BJ (cell line): Measurements from ENCODE around the gene PTPA. TPM values are rescaled to one million over a fixed set of nuclear protein-coding genes. Genes with fewer than 3 reads are reported as not detected.
"Not testable (repeated sequence)": the region's sequence is repeated elsewhere in the genome, so short reads cannot be mapped to it uniquely, and the experiment has no call there.

ENCODE experiments used
- CTCF ChIA-PET: fragments of 350-600 bp; formaldehyde crosslinking; extraction: SDS; loops from one replicate; lab custom pipeline; 2021; ENCODE audit warnings: antibody characterized with exemption, inconsistent platforms; lab: Yijun Ruan, JAX
- POLR2A ChIA-PET: fragments of 300-600 bp; sonication (Branson Sonifier 250); formaldehyde crosslinking; extraction: SDS; loops from one replicate; lab custom pipeline; 2021; ENCODE audit warnings: antibody characterized with exemption; lab: Charles Lee
- DNase-seq: peaks from one replicate; pipeline ENCODE4 v3.0.0-alpha.2; 2011; ENCODE audit warnings: low read depth
- H3K27me3 ChIP-seq: 2 replicates; pipeline ENCODE4 v1.6.0; 2011; ENCODE audit warnings: low read length; ENCODE audit not compliant: control insufficient read depth, insufficient read depth
- H3K36me3 ChIP-seq: 2 replicates; pipeline ENCODE4 v1.5.1; 2011; ENCODE audit warnings: low read length; ENCODE audit not compliant: control insufficient read depth, insufficient read depth
- H3K4me3 ChIP-seq: 2 replicates; pipeline ENCODE4 v1.5.1; 2011; ENCODE audit warnings: low read depth, mild to moderate bottlenecking, control low read depth, low read length
- CTCF ChIP-seq: IDR thresholded peaks from 2 replicates; pipeline ENCODE4 v1.5.1; 2011; ENCODE audit warnings: low read depth, mild to moderate bottlenecking, control low read depth, inconsistent platforms, low read length, moderate library complexity; ENCODE audit not compliant: insufficient read depth
- polyA plus RNA-seq: library from polyadenylated mRNA; depleted of rRNA; stranded (reverse); fragments of >200 nt; gene quantifications from 2 replicates; pipeline ENCODE4 v1.2.3, GENCODE V29; 2011

Gene PTPA
- polyA plus RNA-seq, 1 experiment = 251 TPM

- ChIA-PET CTCF (interaction anchor here (1.0 to 2.0 kb wide), 4 partner anchors 11 to 23 kb away, joined by 3 to 10 read pairs (median 4); no protein-coding TSS in a partner anchor), POLR2A (interaction anchor here (0.9 kb wide), 1 partner anchor 11 kb away, joined by 5 read pairs; no protein-coding TSS in a partner anchor)
- no peak for DNase-seq
Observed at GRCh38 chr9:129161534-129161837, 50.3 kb downstream of the PTPA start.

GRCh38 chr9:129162497-129163197 lies 51.4 kb downstream of the PTPA start:
- Histone ChIP-seq H3K27me3 (no peaks in the 10 kb centered on the region), H3K36me3 (no peaks in the 10 kb centered on the region; the same call in 1 of the 2 replicates), H3K4me3 (no peak overlapping the region)
- ChIA-PET POLR2A (no interaction called here), CTCF (no interaction called here)
- no peak for DNase-seq
- TF ChIP-seq CTCF = no peak

More at GRCh38 chr9:129161534-129161837, 50.3 kb downstream of the PTPA start:
- H3K27me3 ChIP-seq = no peaks in the 10 kb centered on the region
- TF ChIP-seq CTCF = no peak
- H3K4me3 ChIP-seq = no peak overlapping the region
- H3K36me3 ChIP-seq = no peaks in the 10 kb centered on the region; the same call in 1 of the 2 replicates

GRCh38 chr9:129163198-129163670 lies 52.0 kb downstream of the PTPA start:
- H3K36me3 ChIP-seq, CTCF ChIA-PET, H3K27me3 ChIP-seq, DNase-seq, POLR2A ChIA-PET, H3K4me3 ChIP-seq: not testable (repeated sequence)

- DNase-seq = no peak
- Histone ChIP-seq H3K27me3 (no peaks in the 10 kb centered on the region), H3K4me3 (no peak overlapping the region), H3K36me3 (no peaks in the 10 kb centered on the region)
- POLR2A ChIA-PET = no interaction called here
- CTCF ChIA-PET = interaction anchor here (1.8 to 16.1 kb wide), 2 partner anchors 9 to 24 kb away, joined by 16 to 335 read pairs; no protein-coding TSS in a partner anchor
- TF ChIP-seq CTCF = no peak
Observed at GRCh38 chr9:129163753-129164152, 52.5 kb downstream of the PTPA start.

GRCh38 chr9:129164246-129164930 lies 53.2 kb downstream of the PTPA start:
- H3K4me3 ChIP-seq = no peak overlapping the region
- DNase-seq = no peak
- ChIA-PET CTCF (interaction anchor here (1.8 to 16.1 kb wide), 2 partner anchors 9 to 25 kb away, joined by 16 to 335 read pairs; no protein-coding TSS in a partner anchor), POLR2A (no interaction called here)
- H3K36me3 ChIP-seq = no peaks in the 10 kb centered on the region
- no peaks in the 10 kb centered on the region for H3K27me3 ChIP-seq
- no peak for TF ChIP-seq CTCF
